Kasumi-1 (cell line): ENCODE results near the gene DPP8.

ENCODE experiments used
- DNase-seq, 2 experiments: peaks; one replicate each; lab custom pipeline; 2025; lab: John Stamatoyannopoulos, UW

Gene DPP8

DNA sequence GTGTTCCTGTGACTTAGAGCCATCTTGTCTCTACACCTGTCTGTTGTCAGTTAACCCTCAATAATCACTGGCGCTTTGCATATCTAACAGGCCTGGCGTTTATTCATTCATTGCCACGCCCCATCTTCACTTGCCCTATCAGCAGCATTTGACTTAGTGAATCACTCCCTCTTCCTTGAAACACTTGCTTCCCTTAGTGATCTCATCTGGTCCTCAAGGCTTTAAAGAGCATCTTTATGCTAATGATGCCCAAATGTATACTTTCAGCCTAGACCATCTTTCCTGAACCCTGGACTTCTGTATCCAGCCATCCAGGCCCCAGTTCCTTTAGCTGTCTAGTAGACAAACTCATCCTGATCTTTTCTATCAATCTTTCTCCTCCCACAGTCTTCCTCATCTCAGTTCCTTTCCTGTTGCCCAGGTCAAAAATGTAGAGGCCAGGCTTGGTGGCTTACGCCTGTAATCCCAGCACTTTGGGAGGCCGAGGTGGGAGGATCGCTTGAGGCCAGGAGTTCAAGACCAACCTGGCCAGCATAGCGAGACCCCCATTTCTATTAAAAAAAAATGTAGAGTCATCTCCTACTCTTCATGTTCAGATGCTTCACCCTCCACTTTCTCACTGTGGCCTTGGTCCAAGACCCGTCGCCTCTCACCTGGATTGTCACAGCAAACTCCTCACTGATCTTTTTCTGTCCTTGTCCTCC, 93.4 kb downstream of the DPP8 start:
- no peak for DNase-seq

DNA sequence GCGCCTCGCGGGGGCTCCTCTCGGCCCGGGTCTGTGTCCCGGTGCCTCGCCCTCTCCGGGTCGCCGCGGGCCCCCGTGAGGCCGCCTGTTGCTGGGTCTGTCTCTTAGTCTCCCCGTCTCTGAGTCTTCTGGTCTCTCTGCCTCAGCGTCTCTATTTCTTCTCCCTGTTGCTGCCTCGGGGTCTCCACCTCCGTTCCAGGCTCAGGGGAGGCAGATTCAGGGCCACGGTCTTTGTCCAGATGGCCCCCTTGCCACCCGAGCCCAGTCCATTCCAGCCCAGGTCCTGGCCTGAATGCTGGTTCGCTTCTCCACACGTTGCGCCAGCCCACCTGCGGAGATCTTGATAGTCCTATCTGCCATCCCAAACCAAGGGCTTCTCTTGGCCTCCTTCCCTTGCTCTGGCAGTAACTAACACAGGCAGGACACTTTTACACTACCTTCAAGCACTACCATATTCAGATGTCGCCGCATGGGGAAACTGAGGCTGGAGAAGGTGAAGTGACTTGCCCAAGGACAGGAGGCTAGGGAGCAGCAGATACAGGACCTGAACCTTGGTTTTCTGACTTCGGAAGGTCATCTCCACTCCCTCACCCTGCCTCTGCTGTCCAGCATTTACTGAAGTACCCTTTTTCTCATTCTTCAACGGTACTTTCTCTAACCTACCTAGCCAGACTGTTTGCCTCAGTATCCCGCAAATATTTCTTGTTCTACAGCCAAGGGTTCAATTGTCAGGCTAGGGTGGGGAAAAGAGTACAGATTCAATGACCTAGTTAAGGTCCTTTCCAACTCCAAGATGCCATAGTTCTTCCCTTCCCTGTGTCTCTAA, 94.1 kb downstream of the DPP8 start:
- no peak for DNase-seq

DNA sequence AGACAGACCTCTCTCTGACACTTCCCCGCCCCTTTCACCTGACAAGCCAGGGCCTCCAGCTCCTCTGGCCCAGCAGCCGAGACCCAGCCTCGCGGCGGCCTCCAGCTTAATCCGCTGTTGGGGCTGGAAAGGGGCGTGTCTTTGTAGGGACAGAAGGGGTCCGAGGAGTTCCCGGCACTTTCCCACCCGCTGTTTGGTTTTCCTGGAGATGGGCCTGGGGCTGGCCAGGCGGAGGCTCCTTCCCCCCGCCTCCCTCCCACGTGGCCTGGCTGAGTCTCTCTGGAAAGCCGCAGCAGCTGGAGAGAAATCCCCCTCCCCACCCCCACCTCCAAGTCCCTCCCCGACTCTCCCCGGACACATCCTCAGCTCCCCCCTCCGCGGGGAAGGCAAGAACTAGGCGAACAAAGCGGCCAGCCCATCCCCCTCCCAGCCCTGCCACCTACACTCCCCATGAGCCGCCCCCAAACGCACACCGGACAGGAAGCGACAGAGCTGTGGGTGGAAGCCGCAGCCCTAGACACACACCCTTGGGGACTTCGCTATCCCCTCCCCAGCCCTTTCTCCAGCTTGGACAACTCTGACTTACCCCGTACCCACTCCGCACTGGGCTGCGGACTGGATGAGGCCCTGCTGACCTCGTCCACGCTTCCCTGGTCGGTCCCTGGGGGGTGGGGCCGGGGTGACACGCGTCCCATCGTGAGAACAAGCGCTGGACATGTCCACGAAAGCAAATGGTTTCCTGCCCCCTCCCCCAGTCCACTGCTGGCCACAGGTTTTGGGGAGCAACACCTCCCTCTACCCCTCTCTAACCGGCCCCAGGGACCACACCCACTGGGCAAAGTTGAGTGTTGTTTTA, 95.9 kb downstream of the DPP8 start:
- DNase-seq = no peak

DNA sequence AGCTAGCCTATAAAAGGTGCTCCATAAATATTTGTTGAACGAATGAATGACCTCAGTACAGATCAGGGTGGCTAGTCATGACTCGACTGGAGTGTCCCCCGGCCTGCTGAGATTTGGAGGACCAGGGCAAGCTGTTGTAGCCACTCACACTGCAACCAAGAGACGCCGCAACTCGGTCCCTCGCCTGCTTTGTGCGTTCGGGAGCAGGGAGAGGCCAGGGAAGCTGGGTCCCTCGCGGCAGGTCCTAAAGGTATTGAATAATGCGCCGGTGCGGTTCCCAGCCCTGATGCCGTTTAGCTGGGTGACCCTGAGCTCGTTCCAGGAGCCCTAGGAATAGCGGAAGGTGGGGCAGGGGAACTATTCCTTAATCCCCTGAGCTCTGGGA, 96.5 kb downstream of the DPP8 start:
- no peak for DNase-seq

DNA sequence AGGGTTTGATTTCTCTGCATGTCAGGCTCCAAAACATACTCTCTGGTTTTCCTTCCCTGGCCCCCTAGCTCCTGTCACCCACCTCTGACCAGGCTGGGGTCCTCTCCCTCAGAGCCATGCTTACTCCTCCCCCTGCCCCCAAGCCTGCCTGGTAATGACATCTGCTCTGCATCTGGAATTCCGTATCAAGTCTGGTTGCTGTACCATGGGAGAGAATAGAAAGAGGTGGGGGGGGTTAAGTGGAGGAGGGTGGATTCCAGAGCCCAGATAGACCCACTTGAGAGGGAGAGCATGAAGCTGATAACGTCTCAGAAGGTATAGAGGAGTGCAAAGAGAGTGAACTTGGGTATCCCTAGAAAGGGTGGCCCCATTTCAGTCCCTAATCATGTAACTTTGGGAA, 98.9 kb downstream of the DPP8 start:
- DNase-seq = no peak

DNA sequence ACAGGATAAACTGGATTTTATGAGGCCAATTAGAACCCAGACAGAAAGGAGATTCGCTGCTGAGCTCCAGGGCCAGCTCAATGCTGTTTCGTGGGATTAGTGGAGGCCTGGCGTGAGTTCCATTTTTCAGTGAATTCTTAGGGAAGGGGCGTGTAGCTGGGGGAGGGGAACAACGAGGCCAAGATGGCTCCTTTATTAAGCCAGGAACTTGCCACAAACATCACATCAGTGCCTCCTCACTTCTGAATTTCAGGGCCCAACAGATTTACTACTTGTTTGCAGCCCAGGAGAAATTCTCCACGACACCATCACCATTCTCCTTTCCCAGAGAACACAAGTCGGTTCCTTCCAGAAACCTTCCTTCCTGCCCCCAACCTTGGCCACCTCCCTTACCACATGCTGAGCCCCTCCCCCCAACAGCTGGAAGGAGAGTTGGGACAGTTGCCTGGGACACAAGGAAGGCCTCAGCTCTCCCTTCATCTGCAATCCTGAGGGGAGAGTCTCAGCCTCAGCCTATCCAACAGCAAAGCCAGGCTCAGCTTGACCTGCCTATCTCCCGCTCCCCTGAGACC, 100.6 kb downstream of the DPP8 start:
- DNase-seq = no peak

DNA sequence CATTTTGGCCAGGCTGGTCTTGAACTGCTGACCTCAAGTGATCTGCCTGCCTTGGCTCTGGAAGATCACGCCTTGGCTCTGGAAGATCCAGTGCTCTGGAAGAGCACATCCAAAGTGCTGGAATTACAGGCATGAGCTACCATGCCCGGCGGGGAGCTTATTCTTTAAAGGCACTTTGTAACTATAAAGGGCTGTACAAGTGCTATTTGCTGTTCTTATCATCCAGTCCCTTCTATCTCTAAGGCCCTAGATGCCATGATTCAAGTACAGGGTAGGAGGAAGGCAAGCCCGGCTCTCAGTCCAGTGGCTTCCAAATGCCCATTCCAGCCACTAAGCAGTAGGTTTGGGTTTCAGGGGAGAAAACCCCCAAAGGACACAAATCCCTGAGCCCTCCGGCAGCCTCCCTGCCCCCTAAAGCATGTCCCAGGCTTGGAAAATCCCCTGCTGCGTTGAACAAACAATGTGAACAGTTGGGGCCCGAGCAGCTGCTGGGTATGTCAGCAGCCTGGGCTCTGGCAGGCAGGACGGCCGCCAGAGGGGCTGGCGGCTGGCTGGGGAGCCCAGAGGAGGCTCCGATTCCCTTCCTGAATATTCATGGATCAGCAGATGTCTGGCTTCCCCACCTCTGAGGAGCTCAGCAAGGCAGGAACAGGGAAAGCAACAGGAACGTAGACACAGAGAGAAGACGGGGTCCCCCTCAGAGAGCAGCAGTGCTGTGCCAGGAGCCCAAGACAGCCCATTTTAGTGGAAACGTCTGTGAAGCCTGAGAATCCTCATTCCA, 102.5 kb downstream of the DPP8 start:
- DNase-seq = no peak

DNA sequence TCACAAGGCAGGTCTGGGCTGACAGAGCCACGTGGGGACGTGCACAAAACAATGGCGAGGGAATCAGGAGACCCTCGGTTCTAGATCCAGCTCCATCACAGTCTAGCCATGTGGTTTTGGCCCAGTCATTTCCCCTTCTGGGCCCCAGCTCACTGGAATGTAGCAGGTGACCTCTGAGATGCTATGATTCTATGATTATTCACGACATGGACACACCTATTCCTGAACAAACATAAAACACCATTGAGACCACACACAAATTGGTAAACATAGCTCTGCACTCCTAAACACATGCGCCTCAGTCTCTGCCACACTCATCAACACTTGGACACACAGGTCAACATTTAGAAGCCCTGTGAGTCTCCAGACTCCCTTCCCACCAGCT, 103.7 kb downstream of the DPP8 start:
- DNase-seq = no peak

DNA sequence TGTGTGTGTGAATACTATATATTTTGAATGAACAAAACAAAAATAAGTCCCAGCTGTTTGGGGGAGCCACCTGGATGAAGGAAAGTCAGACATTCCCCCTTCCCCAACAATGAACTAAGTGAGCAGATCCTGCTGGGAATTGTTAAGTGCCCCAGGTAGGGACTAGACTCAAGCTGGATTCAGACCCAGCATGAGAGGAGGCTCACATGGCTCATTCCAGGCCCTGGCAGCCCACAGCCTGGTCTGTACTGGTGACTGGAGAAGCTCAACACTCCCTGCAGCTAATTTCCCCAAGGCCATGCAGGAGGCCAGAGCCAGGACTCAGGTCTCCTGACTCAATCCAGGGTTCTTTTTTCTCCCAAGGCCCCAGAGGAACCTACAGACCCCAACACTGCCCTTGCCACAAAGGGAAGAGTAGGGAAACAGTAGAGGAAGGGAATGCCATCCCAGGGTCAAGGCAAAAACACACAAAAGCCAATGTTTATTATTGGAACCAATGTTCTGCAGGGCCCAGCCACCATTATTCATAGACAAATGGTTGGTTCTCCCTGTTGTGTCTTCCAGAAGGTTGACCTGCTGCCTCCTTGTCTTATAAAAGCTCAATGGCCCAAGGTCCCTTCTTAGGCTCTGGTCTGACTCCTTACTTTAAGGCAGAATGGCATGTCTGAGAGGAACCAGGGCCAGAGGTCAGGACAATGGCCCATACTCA, 104.3 kb downstream of the DPP8 start:
- DNase-seq = no peak

DNA sequence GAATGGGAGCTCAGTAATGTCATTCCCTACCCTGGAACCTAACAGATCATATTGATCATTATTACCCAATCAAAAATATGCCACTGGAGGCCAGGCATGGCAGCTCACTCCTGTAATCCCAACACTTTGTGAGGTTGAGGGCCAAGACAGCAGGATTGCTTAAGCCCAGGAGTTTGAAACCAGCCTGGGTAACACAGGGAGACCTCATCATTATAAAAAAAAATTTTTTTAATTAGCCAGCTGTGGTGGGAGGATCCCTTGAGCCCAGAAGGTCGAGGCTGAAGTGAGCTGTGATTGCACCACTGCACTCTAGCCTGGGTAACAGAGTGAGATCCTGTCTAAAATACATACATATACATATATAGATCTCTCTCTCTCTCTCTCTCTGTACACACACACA, 104.9 kb downstream of the DPP8 start:
- no peak for DNase-seq

DNA sequence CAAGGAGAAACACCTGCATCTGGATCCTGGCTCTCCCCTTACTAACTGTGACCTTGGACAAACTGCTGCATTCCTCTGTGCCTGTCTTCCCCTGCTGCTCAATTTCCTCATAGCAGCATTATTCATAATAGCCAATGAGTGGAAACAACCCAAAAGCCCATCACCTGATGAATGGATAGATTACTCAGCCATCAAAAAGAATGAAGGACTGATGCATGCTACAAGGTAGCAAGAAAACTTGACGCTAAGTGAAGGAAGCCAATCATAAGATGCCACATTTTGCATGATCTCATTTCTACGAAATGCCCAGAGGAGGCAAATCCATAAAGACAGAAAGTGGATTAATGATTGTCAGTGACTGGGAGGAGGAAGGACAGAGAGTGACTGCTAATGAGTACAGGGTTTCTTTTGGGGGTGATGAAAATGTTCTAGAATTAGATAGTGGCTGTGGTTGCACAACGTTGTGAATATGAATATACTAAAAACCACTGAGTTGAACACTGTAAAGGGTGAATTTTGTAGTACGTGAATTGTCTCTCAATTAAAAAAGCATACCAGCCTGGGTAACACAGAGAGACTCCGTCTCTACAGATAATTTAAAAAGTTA, 105.9 kb downstream of the DPP8 start:
- DNase-seq = no peak

DNA sequence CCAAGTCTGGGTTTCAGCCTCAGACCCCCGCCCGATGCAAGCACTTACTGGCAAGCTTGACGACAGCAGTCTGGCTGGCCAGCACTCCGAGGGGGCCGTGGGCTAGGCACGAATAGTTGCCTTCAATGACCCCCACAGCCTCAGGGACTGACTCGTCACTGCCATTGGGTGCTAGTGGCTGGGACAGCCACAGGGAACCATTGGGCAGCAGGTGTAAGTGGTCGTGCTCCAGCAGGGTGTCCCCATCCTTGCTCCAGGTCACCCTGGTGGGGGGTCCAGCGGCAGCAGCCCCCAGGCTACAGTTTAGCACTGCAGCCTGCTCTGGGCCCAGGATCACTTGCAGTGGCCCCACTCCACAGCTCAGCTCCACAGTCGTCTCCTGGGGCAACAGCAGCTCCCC, 106.5 kb downstream of the DPP8 start:
- DNase-seq = no peak

DNA sequence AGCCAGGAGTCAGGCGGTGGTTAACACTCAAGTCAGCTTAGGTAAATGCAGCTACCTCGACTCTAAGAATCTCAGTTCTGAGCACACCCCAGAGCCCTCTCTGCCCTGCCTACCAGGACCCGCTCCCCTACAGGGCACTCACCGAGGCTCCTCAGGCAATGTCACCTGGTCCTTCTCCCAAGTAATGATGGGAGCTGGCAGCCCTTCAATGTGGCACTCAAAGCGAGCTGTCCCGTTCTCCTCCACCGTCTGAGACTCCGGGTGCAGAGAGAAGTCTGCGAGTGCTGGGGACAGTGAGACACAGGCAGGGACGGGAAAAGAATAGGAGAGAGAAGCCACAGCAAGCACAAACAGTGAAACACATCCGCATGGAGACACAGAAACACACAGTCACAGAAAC, 107.5 kb downstream of the DPP8 start:
- no peak for DNase-seq

DNA sequence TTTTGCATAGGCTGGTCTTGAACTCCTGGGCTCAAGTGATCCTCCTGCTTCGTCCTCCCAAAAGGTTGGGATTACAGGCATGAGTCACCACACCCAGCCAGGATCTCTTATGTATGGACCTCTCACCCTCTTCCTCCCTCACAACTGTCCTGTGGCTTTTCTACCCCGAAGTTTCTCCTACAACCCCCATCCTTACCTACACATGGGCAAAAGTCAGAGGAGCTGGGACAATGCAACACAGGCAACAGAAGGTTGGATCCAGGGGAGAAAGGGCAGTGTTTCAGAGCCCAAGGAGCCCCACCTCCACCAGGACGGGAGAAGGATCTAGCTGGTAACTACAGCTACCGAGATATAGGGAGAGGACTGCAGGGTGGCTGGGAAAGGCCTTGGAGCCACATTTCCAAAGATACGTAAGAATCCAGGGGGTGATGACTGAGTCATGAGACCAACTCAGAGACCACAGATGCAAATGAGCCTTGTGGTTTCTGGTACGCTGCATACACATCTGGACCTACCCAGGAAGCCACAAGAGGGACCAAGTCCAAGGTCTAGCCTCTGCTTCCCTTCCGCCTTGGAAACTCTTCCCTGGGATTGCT, 108.4 kb downstream of the DPP8 start:
- no peak for DNase-seq

DNA sequence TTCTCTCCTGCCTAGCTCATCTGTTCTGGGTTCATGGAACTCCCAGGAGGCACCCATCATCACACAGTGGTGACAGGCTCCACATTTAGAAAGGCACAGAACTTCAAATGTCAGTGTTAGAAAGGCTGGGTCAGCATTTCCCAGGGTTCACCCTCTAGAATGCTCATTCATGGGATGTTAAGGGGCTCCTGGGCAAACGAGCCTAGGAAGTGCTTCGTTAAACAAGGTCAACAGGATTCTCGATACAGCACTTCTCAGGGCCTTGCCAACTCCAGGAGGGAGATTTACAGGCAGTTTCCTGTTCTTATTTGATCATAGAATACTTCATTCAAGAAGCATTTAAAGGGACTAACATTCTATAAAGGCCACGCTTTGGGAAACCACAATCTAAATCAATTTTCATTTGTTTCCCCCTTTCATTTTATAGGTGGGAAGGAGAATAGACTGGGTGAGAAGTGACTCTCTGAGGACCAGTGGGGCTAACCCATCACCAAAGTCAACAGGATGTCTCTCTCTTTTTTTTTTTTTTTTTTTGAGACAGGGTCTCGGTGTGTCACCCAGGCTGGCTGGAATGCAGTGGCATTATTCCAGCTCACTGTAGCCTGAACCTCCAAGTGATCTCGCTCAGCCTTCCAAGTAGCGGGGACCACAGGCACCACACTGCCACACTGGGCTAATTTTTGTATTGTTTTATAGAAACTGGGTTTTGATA, 109.0 kb downstream of the DPP8 start:
- DNase-seq = no peak

DNA sequence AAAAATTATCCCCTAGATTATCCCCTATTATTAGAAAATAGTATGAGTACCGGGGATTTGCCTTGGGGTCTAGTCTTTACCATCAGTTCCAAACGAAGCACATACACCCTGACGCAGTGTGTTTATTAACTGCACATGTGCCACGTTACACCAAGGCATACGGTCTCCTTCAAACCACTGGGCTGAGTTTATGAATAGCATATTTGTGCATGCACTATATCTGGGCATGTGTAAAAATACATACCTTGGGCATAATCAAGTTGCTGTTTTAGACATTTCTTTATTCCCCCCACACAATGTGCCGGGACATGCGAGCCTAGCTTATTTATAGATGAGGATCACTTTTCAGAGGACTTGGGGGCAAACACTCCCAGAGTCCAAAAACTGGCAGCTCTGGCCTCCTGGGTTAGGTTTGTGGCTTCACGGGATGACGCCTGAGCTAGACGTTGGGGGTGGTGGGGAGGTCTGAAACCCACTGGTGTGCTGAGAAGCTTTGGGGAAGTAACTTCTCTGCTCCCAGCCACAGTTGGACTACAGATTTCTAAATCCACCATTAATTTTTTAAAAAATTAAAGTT, 111.0 kb downstream of the DPP8 start:
- no peak for DNase-seq

DNA sequence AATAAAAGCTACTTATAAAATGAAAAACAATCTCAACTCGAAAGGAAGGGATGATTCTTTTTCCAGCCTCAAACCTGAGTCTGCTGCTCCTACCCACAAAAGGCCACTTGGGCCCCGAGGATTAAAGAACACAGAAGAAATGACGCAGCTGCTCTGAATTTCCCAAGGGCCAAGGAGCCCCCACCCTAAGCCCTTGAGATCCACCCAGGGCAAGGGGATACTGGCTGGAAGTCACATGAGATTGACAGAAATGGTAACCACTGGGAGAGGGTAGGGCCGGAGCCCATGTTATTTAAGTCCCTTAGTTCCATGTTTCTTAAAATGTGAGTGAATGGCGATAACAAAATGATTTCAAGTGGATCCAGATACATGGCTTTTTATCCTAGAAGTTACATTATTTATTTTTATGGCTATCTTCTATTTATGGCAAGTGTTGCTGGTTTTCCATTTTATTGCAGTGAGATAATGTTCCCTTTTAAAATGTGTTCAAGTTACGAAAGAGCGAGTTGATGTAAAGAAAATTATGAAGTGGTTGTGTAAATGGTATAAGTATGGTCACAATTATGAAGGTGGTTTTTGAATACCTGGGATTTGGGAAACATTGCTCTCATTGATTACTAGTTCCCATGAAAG, 111.6 kb downstream of the DPP8 start:
- DNase-seq = no peak

DNA sequence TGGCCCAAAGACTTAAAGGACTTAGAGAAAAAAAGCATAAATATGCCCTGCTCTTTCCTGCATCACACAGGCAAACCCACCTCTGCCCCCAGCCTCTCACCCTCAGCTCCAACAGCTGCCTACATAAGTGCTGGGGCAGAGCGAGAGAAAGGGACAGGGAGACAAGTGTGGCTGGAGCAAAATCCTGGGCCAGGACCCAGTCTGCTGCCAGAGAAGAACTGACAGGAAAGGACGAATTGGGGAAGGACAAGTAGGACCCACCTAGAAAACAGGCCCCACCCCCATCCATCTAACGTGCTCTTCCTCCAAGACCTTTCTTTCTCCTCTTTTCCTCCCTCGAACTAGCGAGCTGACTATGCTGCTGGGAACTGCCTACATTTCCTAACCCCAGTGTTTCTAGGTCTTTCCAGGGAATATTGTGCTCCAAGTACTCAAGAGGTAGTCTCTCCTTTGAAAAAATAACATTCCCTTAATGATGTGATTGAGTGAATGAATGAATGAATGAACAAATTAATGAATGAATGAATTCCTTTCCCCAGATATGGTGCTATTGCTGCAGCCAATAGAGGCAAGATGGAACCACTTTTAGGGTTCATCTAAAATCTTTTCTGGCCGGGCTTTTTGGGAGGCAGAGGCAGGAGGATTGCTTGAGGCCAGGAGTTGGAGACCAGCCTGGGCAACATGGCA, 113.2 kb downstream of the DPP8 start:
- no peak for DNase-seq
